Body of pancreas (tissue), 4 donors: Measurements from ENCODE around the gene EP400.

Experiments used
- POLR2A ChIP-seq, 3 donors: fragments of 450-650 bp; IDR thresholded peaks; one replicate each; pipeline ENCODE4 v1.6.1; 2016; ENCODE audit warnings: antibody characterized with exemption in 3 of 3, mild to moderate bottlenecking in 2 of 3
- TF ChIP-seq, protein P1 (sequence below), 7 experiments: fragments of 450-650 bp in 4 of 7; fragments of 200-600 bp in 3 of 7; sonication (generic) in 3 of 7; IDR thresholded peaks; one replicate each; pipeline ENCODE4 v1.5.1; 2016 to 2019; ENCODE audit warnings: antibody characterized with exemption in 7 of 7

GRCh38 chr12:131909081-131909751, 40.5 kb upstream of the EP400 start:
- no peak for TF ChIP-seq POLR2A (IDR thresholded peaks at IDR 0.05)
- TF ChIP-seq, protein P1, sequence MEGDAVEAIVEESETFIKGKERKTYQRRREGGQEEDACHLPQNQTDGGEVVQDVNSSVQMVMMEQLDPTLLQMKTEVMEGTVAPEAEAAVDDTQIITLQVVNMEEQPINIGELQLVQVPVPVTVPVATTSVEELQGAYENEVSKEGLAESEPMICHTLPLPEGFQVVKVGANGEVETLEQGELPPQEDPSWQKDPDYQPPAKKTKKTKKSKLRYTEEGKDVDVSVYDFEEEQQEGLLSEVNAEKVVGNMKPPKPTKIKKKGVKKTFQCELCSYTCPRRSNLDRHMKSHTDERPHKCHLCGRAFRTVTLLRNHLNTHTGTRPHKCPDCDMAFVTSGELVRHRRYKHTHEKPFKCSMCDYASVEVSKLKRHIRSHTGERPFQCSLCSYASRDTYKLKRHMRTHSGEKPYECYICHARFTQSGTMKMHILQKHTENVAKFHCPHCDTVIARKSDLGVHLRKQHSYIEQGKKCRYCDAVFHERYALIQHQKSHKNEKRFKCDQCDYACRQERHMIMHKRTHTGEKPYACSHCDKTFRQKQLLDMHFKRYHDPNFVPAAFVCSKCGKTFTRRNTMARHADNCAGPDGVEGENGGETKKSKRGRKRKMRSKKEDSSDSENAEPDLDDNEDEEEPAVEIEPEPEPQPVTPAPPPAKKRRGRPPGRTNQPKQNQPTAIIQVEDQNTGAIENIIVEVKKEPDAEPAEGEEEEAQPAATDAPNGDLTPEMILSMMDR (IDR thresholded peaks at IDR 0.05) = no peak
